GM19468 (cell line): ENCODE results near the gene EXOC4.
"Not testable (repeated sequence)": the region's sequence is repeated elsewhere in the genome, so short reads cannot be mapped to it uniquely, and the experiment has no call there.

Experiments
- ATAC-seq: cut with Tn5 transposase; IDR thresholded peaks from one replicate; pipeline ENCODE4 v1.9.1; 2021; ENCODE audit warnings: mild to moderate bottlenecking, moderate library complexity, moderate number of reproducible peaks; ENCODE audit not compliant: unreplicated experiment; ENCODE audit errors: extremely low read depth

Gene EXOC4

GRCh38 chr7:133763076-133763640 lies 510.3 kb downstream of the EXOC4 start:
- ATAC-seq: no peak

GRCh38 chr7:133769668-133770067 lies 516.8 kb downstream of the EXOC4 start:
- ATAC-seq: no peak

GRCh38 chr7:133770863-133771492 lies 518.1 kb downstream of the EXOC4 start:
- no peak for ATAC-seq

GRCh38 chr7:133771788-133772419 lies 519.0 kb downstream of the EXOC4 start:
- no peak for ATAC-seq

- no peak for ATAC-seq
Measured at GRCh38 chr7:133773601-133774000, 520.7 kb downstream of the EXOC4 start.

- no peak for ATAC-seq
Measured at GRCh38 chr7:133775201-133775600, 522.3 kb downstream of the EXOC4 start.

- ATAC-seq: no peak
Measured at GRCh38 chr7:133776266-133776665, 523.4 kb downstream of the EXOC4 start.

GRCh38 chr7:133777701-133778100 lies 524.8 kb downstream of the EXOC4 start:
- ATAC-seq: no peak

GRCh38 chr7:133778472-133778871 lies 525.6 kb downstream of the EXOC4 start:
- peak; percentile 74 for ATAC-seq

GRCh38 chr7:133779538-133779937 lies 526.7 kb downstream of the EXOC4 start:
- not testable (repeated sequence) for ATAC-seq

- ATAC-seq: no peak
Measured at GRCh38 chr7:133780912-133781311, 528.0 kb downstream of the EXOC4 start.

- ATAC-seq: no peak
Measured at GRCh38 chr7:133781486-133782090, 528.7 kb downstream of the EXOC4 start.

- ATAC-seq: no peak
Measured at GRCh38 chr7:133782470-133782869, 529.6 kb downstream of the EXOC4 start.

- no peak for ATAC-seq
Measured at GRCh38 chr7:133783276-133783675, 530.4 kb downstream of the EXOC4 start.

GRCh38 chr7:133784486-133785001 lies 531.7 kb downstream of the EXOC4 start:
- ATAC-seq: no peak

GRCh38 chr7:133786401-133786937 lies 533.6 kb downstream of the EXOC4 start:
- no peak for ATAC-seq

GRCh38 chr7:133789974-133790373 lies 537.1 kb downstream of the EXOC4 start:
- no peak for ATAC-seq

- ATAC-seq: no peak
Measured at GRCh38 chr7:133790911-133791310, 538.0 kb downstream of the EXOC4 start.

- ATAC-seq: no peak
Measured at GRCh38 chr7:133794479-133794878, 541.6 kb downstream of the EXOC4 start.

GRCh38 chr7:133795068-133795665 lies 542.3 kb downstream of the EXOC4 start:
- ATAC-seq: no peak
